Stimulated activated naive CD8-positive, alpha-beta T cell treated with anti-CD3 and anti-CD28 coated beads, Interleukin-15, amount 100 ng/mL, for 72 hours (primary cell): Measurements from ENCODE around the gene ALKBH5.

ENCODE experiments used
- ATAC-seq: fragments of 150-1000 bp; cut with Tn5 transposase; 2 replicates; pipeline ENCODE4 v1.10.0; 2021; ENCODE audit warnings: mild to moderate bottlenecking, moderate library complexity
- DNase-seq, 2 donors: peaks; one replicate each; pipeline ENCODE4 v3.0.0; 2021 to 2022
- H3K27ac Mint-ChIP-seq, 2 donors: one replicate each; pipeline ENCODE4 v1.8.0; 2022; ENCODE audit warnings: mild to moderate bottlenecking in 2 of 2, mixed read lengths in 2 of 2, moderate library complexity in 2 of 2
- H3K27me3 Mint-ChIP-seq: one replicate; pipeline ENCODE4 v1.8.0; 2022; ENCODE audit warnings: mixed read lengths
- H3K4me1 Mint-ChIP-seq: one replicate; pipeline ENCODE4 v1.8.0; 2022; ENCODE audit warnings: mild to moderate bottlenecking, mixed read lengths
- H3K4me3 Mint-ChIP-seq, 2 donors: one replicate each; pipeline ENCODE4 v1.8.0; 2022; ENCODE audit warnings: mild to moderate bottlenecking in 2 of 2, mixed read lengths in 2 of 2, moderate library complexity in 1 of 2
- H3K9me3 Mint-ChIP-seq, 2 donors: one replicate each; pipeline ENCODE4 v1.8.0; 2022; ENCODE audit warnings: mixed read lengths in 2 of 2

Gene ALKBH5

GRCh38 chr17:18233803-18234518 lies 50.3 kb downstream of the ALKBH5 start:
- Mint-ChIP-seq H3K4me3 (no peak overlapping the region), H3K9me3 (no peaks in the 10 kb centered on the region), H3K27ac (no peak overlapping the region)

GRCh38 chr17:18234853-18235380 lies 51.3 kb downstream of the ALKBH5 start:
- ATAC-seq (no peak), DNase-seq (no peak)
- Mint-ChIP-seq H3K4me3 (no peak overlapping the region), H3K27me3 (no peaks in the 10 kb centered on the region), H3K27ac (no peak overlapping the region), H3K9me3 (no peaks in the 10 kb centered on the region), H3K4me1 (peaks cover 21% of the 10 kb centered on the region)

More at GRCh38 chr17:18233803-18234518, 50.3 kb downstream of the ALKBH5 start:
- no peaks in the 10 kb centered on the region for H3K27me3 Mint-ChIP-seq
- DNase-seq (no peak), ATAC-seq (no peak)
- H3K4me1 Mint-ChIP-seq, result peaks cover 25% of the 10 kb centered on the region

GRCh38 chr17:18235743-18236256 lies 52.2 kb downstream of the ALKBH5 start:
- Mint-ChIP-seq H3K4me1 (peaks cover 21% of the 10 kb centered on the region), H3K27me3 (no peaks in the 10 kb centered on the region), H3K9me3 (no peaks in the 10 kb centered on the region), H3K4me3 (no peak overlapping the region), H3K27ac (peak overlapping the region; percentile 61 to 74)
- ATAC-seq, result peak; percentile 37
- DNase-seq, result no peak

- no peak for DNase-seq
- Mint-ChIP-seq H3K27ac (no peak overlapping the region), H3K4me1 (peaks cover 15% of the 10 kb centered on the region), H3K4me3 (no peak overlapping the region), H3K27me3 (no peaks in the 10 kb centered on the region), H3K9me3 (no peaks in the 10 kb centered on the region)
- ATAC-seq, result no peak
Observed at GRCh38 chr17:18236494-18236893, 52.9 kb downstream of the ALKBH5 start.

GRCh38 chr17:18237461-18237860 lies 53.8 kb downstream of the ALKBH5 start:
- H3K27me3 Mint-ChIP-seq, result no peaks in the 10 kb centered on the region
- peaks cover 15% of the 10 kb centered on the region for H3K4me1 Mint-ChIP-seq
- no peaks in the 10 kb centered on the region for H3K9me3 Mint-ChIP-seq
- no peak overlapping the region for H3K4me3 Mint-ChIP-seq
- no peak overlapping the region for H3K27ac Mint-ChIP-seq
- DNase-seq (no peak), ATAC-seq (no peak)

- Mint-ChIP-seq H3K27me3 (no peaks in the 10 kb centered on the region), H3K27ac (no peak overlapping the region), H3K4me1 (peaks cover 15% of the 10 kb centered on the region), H3K9me3 (no peaks in the 10 kb centered on the region), H3K4me3 (no peak overlapping the region)
- no peak for DNase-seq
- ATAC-seq, result no peak
Observed at GRCh38 chr17:18238299-18238698, 54.7 kb downstream of the ALKBH5 start.

GRCh38 chr17:18240449-18240848 lies 56.8 kb downstream of the ALKBH5 start:
- H3K27me3 Mint-ChIP-seq, result no peaks in the 10 kb centered on the region
- no peak overlapping the region for H3K27ac Mint-ChIP-seq
- no peaks in the 10 kb centered on the region for H3K9me3 Mint-ChIP-seq
- H3K4me1 Mint-ChIP-seq, result peaks cover 9% of the 10 kb centered on the region
- H3K4me3 Mint-ChIP-seq, result no peak overlapping the region
- ATAC-seq (no peak), DNase-seq (no peak)

- no peak for ATAC-seq
- H3K27me3 Mint-ChIP-seq, result no peaks in the 10 kb centered on the region
Observed at GRCh38 chr17:18241229-18241871, 57.7 kb downstream of the ALKBH5 start.

GRCh38 chr17:18245038-18245776 lies 61.6 kb downstream of the ALKBH5 start:
- peaks cover 14% of the 10 kb centered on the region for H3K4me1 Mint-ChIP-seq
- DNase-seq (no peak), ATAC-seq (no peak)
- no peak overlapping the region for H3K27ac Mint-ChIP-seq
- no peak overlapping the region for H3K4me3 Mint-ChIP-seq
- no peaks in the 10 kb centered on the region for H3K9me3 Mint-ChIP-seq
- no peaks in the 10 kb centered on the region for H3K27me3 Mint-ChIP-seq

More at GRCh38 chr17:18241229-18241871, 57.7 kb downstream of the ALKBH5 start:
- no peaks in the 10 kb centered on the region for H3K9me3 Mint-ChIP-seq
- DNase-seq, result no peak
- H3K27ac Mint-ChIP-seq, result no peak overlapping the region
- no peaks in the 10 kb centered on the region for H3K4me1 Mint-ChIP-seq
- no peak overlapping the region for H3K4me3 Mint-ChIP-seq

GRCh38 chr17:18246109-18246725 lies 62.6 kb downstream of the ALKBH5 start:
- Mint-ChIP-seq H3K4me3 (no peak overlapping the region), H3K27me3 (no peaks in the 10 kb centered on the region), H3K4me1 (peaks cover 21% of the 10 kb centered on the region), H3K9me3 (no peaks in the 10 kb centered on the region), H3K27ac (no peak overlapping the region)
- ATAC-seq, result no peak
- DNase-seq, result no peak

- Mint-ChIP-seq H3K4me3 (no peak overlapping the region), H3K9me3 (no peaks in the 10 kb centered on the region), H3K27ac (peak overlapping the region in 1 of 2 donors; percentile 78), H3K4me1 (peaks cover 21% of the 10 kb centered on the region), H3K27me3 (no peaks in the 10 kb centered on the region)
- ATAC-seq (no peak), DNase-seq (no peak)
Observed at GRCh38 chr17:18246880-18247612, 63.4 kb downstream of the ALKBH5 start.

- no peak for DNase-seq
Observed at GRCh38 chr17:18247613-18248001, 64.0 kb downstream of the ALKBH5 start.

GRCh38 chr17:18248300-18248731 lies 64.7 kb downstream of the ALKBH5 start:
- DNase-seq (peak; percentile 63 to 69), ATAC-seq (peak; percentile 81)
- Mint-ChIP-seq H3K4me1 (peaks cover 21% of the 10 kb centered on the region), H3K27ac (peak overlapping the region in 1 of 2 donors; percentile 92), H3K9me3 (no peaks in the 10 kb centered on the region), H3K4me3 (no peak overlapping the region), H3K27me3 (no peaks in the 10 kb centered on the region)

More at GRCh38 chr17:18247613-18248001, 64.0 kb downstream of the ALKBH5 start:
- Mint-ChIP-seq H3K27ac (peak overlapping the region in 1 of 2 donors; percentile 78), H3K27me3 (no peaks in the 10 kb centered on the region), H3K9me3 (no peaks in the 10 kb centered on the region), H3K4me3 (no peak overlapping the region), H3K4me1 (peaks cover 21% of the 10 kb centered on the region)
- ATAC-seq, result no peak

- H3K27ac Mint-ChIP-seq, result no peak overlapping the region
- no peak overlapping the region for H3K4me3 Mint-ChIP-seq
- no peaks in the 10 kb centered on the region for H3K9me3 Mint-ChIP-seq
- DNase-seq (no peak), ATAC-seq (no peak)
- H3K4me1 Mint-ChIP-seq, result peaks cover 21% of the 10 kb centered on the region
- no peaks in the 10 kb centered on the region for H3K27me3 Mint-ChIP-seq
Observed at GRCh38 chr17:18248811-18249210, 65.2 kb downstream of the ALKBH5 start.

- no peak overlapping the region for H3K4me3 Mint-ChIP-seq
- H3K4me1 Mint-ChIP-seq, result peaks cover 21% of the 10 kb centered on the region
- DNase-seq (no peak), ATAC-seq (no peak)
- no peak overlapping the region for H3K27ac Mint-ChIP-seq
- no peaks in the 10 kb centered on the region for H3K9me3 Mint-ChIP-seq
- H3K27me3 Mint-ChIP-seq, result no peaks in the 10 kb centered on the region
Observed at GRCh38 chr17:18250259-18250658, 66.6 kb downstream of the ALKBH5 start.
